Stimulated activated naive B cell treated with anti-CD40 and anti-IgM and Interleukin-4, amounts not matched to agents 10 μg/mL and 1 μg/mL and 100 μg/mL, for 72 hours (primary cell): ENCODE data around the gene SLK.

Experiments
- ATAC-seq, 2 donors: fragments of 150-1000 bp; cut with Tn5 transposase; replicated peaks; 2 replicates each; pipeline ENCODE4 v1.10.0; 2021; ENCODE audit warnings: moderate library complexity in 1 of 2
- DNase-seq: peaks from one replicate; pipeline ENCODE4 v3.0.0; 2021
- H3K27ac Mint-ChIP-seq: one replicate; pipeline ENCODE4 v1.8.0; 2022; ENCODE audit warnings: mild to moderate bottlenecking, mixed read lengths
- H3K27me3 Mint-ChIP-seq, 2 donors: one replicate each; pipeline ENCODE4 v1.8.0; 2022; ENCODE audit warnings: mixed read lengths in 2 of 2
- H3K36me3 Mint-ChIP-seq, 2 donors: one replicate each; pipeline ENCODE4 v1.8.0; 2022; ENCODE audit warnings: mixed read lengths in 2 of 2, mild to moderate bottlenecking in 1 of 2
- H3K4me1 Mint-ChIP-seq, 2 donors: one replicate each; pipeline ENCODE4 v1.8.0; 2022; ENCODE audit warnings: mixed read lengths in 2 of 2, mild to moderate bottlenecking in 1 of 2
- H3K4me3 Mint-ChIP-seq, 2 donors: one replicate each; pipeline ENCODE4 v1.8.0; 2022; ENCODE audit warnings: mild to moderate bottlenecking in 2 of 2, mixed read lengths in 2 of 2, moderate library complexity in 1 of 2
- H3K9me3 Mint-ChIP-seq, 2 donors: one replicate each; pipeline ENCODE4 v1.8.0; 2022; ENCODE audit warnings: mixed read lengths in 2 of 2, mild to moderate bottlenecking in 1 of 2

The SLK gene

DNA sequence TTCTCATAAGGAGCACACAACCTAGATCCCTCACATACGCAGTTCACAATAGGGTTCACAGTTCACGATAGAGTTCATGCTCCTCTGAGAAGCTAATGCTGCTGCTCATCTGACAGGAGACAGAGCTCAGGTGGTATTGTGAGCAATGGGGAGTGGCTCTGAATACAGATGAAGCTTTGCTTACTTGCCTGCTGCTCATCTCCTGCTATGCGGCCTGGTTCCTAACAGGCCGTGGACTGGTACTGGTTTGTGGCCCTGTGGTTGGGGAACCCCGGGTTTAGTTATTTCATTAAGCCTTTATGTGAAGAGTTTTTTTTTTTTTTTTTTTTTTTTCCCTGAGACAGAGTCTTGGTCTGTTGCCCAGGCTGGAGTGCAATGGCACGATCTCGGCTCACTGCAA, 19.4 kb downstream of the SLK start:
- Mint-ChIP-seq H3K27ac (peak overlapping the region; percentile 37), H3K9me3 (no peaks in the 10 kb centered on the region), H3K4me1 (peaks cover 26 to 33% of the 10 kb centered on the region in 2 donors), H3K4me3 (no peak overlapping the region), H3K36me3 (peaks cover 0 to under 1% of the 10 kb centered on the region in 2 donors), H3K27me3 (no peaks in the 10 kb centered on the region)
- ATAC-seq (peak; percentile 78 to 86), DNase-seq (no peak)

DNA sequence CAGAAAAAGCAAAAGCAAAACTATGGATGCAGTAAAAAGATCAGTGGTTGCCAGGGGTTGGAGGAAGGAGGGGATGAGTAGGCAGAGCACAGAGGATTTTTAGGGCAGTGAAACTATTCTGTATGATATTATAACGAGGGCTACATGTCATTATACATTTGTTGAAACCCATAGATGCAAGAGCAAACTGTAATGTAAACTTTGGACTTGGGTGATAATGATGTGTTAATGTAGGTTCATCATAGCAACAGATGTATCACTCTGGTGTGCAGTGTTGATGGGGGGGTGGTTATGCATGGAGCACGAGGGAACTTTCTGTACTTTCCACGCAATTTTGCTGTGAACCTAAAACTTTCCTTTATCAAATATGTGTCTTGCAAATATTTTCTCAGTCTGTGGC, 23.2 kb downstream of the SLK start:
- Mint-ChIP-seq H3K36me3 (peaks cover 9 to 16% of the 10 kb centered on the region in 2 donors), H3K27ac (no peak overlapping the region), H3K4me3 (no peak overlapping the region), H3K9me3 (no peaks in the 10 kb centered on the region), H3K4me1 (peaks cover 12 to 13% of the 10 kb centered on the region in 2 donors), H3K27me3 (no peaks in the 10 kb centered on the region)
- no peak for DNase-seq
- ATAC-seq, result no peak

DNA sequence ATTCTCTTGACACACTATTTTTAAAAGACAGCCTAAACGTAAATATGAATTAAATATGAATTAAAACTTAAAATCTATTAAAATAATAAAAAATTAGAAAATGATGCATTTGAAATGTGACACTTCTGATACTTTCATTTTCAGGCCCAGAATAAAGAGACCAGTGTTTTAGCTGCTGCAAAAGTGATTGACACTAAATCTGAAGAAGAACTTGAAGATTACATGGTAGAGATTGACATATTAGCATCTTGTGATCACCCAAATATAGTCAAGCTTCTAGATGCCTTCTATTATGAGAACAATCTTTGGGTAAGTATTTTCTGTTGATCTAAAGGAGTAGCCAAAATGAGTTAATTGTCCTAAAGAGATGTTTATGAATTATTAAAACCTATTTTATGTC, 23.6 kb downstream of the SLK start:
- H3K4me3 Mint-ChIP-seq, result no peak overlapping the region
- peaks cover 12 to 13% of the 10 kb centered on the region in 2 donors for H3K4me1 Mint-ChIP-seq
- H3K36me3 Mint-ChIP-seq, result peaks cover 9 to 18% of the 10 kb centered on the region in 2 donors
- DNase-seq (no peak), ATAC-seq (no peak)
- H3K27me3 Mint-ChIP-seq, result no peaks in the 10 kb centered on the region
- no peak overlapping the region for H3K27ac Mint-ChIP-seq
- no peaks in the 10 kb centered on the region for H3K9me3 Mint-ChIP-seq

DNA sequence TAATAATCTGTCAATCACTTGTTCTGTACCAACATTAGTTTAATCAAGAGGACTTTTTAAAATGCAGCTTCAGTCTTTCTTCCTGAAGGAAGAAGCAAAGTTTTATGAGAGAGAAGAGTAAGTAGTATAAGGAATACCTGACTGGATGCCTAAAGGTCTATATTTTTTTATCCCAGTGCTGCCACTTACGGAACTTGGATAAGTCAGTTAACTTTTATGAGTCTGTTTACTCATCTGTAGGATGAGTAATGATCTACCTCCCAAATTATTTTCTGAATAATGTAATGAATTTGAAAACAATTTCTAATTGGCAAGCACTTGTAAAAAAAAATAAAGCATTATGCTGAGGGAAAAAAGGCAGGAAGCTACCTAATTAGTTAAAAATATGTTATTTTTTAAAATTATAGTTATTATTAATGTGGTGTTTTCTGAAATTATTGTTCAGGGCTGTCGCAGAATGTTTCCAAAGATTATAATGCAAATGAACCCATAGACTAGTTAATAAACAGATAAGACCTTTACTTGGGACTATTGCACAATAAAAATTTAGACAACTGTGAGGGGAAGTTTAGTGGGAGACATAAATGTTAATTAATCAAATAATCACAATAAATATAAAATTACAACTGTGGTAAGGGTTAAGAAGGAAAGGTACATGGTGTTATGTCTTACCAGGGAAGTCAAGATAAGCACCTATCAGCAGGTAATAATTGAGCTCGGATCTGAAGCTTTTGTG, 24.6 kb downstream of the SLK start:
- Mint-ChIP-seq H3K27ac (no peak overlapping the region), H3K36me3 (peaks cover 11 to 19% of the 10 kb centered on the region in 2 donors), H3K4me3 (no peak overlapping the region)

DNA sequence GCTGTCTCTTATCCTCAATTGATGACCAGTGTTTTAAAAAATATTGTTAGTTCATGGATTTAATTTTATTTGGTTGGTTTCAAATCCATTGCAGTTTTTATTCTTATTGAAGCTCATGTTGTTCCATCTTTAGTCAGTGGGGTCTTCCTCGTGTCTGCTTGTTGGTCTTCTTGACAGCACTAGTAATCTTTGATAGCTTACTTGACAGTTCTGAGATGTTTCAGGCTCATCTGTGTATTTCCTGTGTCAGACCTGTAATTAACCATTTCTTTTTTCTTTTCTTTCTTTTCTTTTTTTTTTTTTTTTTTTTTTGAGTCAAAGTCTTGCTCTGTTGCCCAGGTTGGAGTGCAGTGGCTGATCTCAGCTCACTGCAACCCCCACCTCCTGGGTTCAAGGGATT, 28.2 kb downstream of the SLK start:
- Mint-ChIP-seq H3K4me1 (peaks cover 0 to under 1% of the 10 kb centered on the region in 2 donors), H3K9me3 (no peaks in the 10 kb centered on the region), H3K27ac (no peak overlapping the region), H3K36me3 (peaks cover 15 to 31% of the 10 kb centered on the region in 2 donors), H3K4me3 (no peak overlapping the region), H3K27me3 (no peaks in the 10 kb centered on the region)
- DNase-seq (no peak), ATAC-seq (no peak)

More for the DNA sequence above, 24.6 kb downstream of the SLK start:
- Mint-ChIP-seq H3K27me3 (no peaks in the 10 kb centered on the region), H3K4me1 (peaks cover 8 to 9% of the 10 kb centered on the region in 2 donors), H3K9me3 (no peaks in the 10 kb centered on the region)
- ATAC-seq (no peak), DNase-seq (no peak)

DNA sequence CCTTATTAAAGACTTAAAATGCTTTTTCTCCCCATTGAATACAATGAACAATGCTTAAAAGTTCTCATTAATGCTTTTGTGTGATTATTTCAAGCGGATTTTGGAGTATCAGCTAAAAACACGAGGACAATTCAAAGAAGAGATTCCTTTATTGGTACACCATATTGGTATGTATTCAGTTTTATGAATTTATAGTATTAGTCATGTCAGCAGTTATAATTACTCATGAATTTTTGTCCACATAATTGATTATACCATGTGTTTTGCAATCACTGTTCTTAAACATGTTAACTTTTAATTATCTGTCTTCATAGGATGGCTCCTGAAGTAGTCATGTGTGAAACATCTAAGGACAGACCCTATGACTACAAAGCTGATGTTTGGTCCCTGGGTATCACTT, 31.9 kb downstream of the SLK start:
- Mint-ChIP-seq H3K4me1 (no peaks in the 10 kb centered on the region), H3K9me3 (no peaks in the 10 kb centered on the region), H3K36me3 (peaks cover 19 to 43% of the 10 kb centered on the region in 2 donors), H3K27ac (no peak overlapping the region), H3K27me3 (no peaks in the 10 kb centered on the region), H3K4me3 (no peak overlapping the region)
- ATAC-seq (no peak), DNase-seq (no peak)

DNA sequence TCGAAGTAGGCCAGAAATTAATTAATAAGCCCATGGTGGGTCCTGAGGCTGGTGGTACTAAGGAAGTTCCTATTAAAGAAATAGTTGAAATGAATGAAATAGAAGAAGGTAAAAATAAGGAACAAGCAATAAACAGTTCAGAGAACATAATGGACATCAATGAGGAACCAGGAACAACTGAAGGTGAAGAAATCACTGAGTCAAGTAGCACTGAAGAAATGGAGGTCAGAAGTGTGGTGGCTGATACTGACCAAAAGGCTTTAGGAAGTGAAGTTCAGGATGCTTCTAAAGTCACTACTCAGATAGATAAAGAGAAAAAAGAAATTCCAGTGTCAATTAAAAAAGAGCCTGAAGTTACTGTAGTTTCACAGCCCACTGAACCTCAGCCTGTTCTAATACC, 36.0 kb downstream of the SLK start:
- Mint-ChIP-seq H3K27me3 (no peaks in the 10 kb centered on the region), H3K36me3 (peaks cover 15 to 30% of the 10 kb centered on the region in 2 donors), H3K9me3 (no peaks in the 10 kb centered on the region), H3K4me1 (no peaks in the 10 kb centered on the region), H3K4me3 (no peak overlapping the region), H3K27ac (no peak overlapping the region)
- ATAC-seq (no peak), DNase-seq (no peak)

DNA sequence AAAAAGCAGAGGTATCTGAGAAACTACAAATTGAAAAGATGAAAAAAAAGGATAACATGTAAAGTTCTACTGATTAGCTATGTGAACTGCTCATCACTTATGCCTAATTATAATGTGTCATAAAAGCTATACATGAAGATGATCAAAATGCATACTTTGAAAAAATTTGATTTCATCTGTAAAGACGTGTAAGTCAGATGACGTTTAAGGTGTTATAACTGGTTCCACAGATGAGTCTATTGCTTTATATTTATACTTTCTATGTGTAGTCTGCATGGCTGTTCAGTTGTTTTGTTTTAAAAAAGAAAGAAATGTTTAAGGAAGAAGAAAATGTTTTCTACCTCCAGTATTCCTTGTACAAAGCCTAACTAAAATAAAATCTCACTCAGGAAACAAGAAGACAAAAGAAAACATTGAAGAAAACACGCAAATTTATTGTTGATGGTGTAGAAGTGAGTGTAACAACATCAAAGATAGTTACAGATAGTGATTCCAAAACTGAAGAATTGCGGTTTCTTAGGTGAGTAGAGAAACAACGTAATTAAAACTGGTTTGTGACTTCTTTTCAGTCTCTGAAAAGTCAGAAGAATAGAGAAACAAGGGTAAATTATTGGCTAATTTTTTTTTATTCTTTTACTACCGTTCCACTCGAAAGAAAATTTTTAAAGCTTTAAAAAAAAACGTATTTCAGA, 38.4 kb downstream of the SLK start:
- no peaks in the 10 kb centered on the region for H3K4me1 Mint-ChIP-seq
- DNase-seq (no peak), ATAC-seq (no peak)
- no peaks in the 10 kb centered on the region for H3K9me3 Mint-ChIP-seq
- no peaks in the 10 kb centered on the region for H3K27me3 Mint-ChIP-seq
- H3K27ac Mint-ChIP-seq, result no peak overlapping the region
- H3K36me3 Mint-ChIP-seq, result peaks cover 16 to 29% of the 10 kb centered on the region in 2 donors
- H3K4me3 Mint-ChIP-seq, result no peak overlapping the region

DNA sequence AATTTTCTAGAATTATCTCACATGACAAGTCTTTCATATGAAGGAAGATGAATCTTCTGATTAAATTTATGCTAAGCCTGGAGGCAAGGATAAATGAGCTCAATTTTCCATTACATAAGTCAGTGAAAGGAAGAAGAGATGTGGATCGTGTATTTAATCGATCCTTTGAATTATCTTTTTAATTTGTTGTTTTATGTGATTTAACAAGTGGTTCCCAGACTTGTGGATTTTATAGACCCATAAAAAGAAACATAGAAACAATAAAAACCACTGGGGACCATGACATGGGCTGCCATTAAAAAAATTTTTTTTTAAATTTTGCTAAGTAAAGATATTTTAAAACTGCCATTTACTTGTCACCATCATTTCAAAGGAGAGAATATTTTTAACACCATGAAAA, 45.0 kb downstream of the SLK start:
- Mint-ChIP-seq H3K4me1 (no peaks in the 10 kb centered on the region), H3K27ac (no peak overlapping the region), H3K36me3 (peaks cover 7 to 10% of the 10 kb centered on the region in 2 donors), H3K9me3 (no peaks in the 10 kb centered on the region), H3K4me3 (no peak overlapping the region), H3K27me3 (no peaks in the 10 kb centered on the region)
- DNase-seq, result no peak
- ATAC-seq, result no peak

DNA sequence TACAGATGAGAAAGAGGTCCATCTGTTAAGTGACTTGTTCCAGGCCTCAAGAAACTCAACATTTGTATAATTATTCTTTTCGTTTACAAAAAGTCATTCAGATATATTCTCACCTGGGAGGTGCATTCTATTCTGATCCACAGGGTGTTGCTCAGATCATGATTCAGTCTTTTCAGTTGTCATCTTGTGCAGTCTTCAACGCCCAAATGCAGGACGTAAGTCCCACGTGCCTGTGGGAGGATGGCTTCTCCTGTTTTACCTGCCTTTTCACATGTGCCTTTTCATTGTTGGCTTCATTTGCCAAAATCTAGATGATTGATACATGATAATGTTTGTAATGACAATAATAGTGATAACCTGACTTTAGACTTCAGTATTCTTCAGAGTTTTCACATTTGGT, 46.5 kb downstream of the SLK start:
- Mint-ChIP-seq H3K27ac (no peak overlapping the region), H3K36me3 (peaks cover 6 to 10% of the 10 kb centered on the region in 2 donors), H3K4me3 (no peak overlapping the region), H3K27me3 (no peaks in the 10 kb centered on the region), H3K4me1 (no peaks in the 10 kb centered on the region), H3K9me3 (no peaks in the 10 kb centered on the region)
- ATAC-seq, result no peak
- DNase-seq, result no peak

DNA sequence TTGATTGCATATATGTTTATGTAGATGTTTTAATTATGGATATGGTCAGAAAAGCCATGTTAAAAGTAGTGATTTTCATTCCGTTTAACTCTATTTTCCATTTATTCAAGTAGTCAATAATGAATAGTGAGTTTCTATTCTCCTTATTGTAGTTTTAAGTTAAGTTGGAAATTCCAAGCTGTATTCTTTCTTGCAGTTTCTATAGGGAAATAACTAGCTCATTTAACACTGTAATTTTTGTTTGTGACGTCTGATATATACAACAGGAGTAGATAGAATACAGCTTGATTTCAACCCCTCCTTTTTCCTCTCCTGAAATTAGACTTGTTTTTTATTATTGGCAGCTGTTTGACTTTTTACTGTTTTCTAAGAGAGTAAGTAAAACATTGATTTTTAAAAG, 47.2 kb downstream of the SLK start:
- no peak overlapping the region for H3K27ac Mint-ChIP-seq
- peaks cover 7 to 11% of the 10 kb centered on the region in 2 donors for H3K36me3 Mint-ChIP-seq
- H3K27me3 Mint-ChIP-seq, result no peaks in the 10 kb centered on the region

DNA sequence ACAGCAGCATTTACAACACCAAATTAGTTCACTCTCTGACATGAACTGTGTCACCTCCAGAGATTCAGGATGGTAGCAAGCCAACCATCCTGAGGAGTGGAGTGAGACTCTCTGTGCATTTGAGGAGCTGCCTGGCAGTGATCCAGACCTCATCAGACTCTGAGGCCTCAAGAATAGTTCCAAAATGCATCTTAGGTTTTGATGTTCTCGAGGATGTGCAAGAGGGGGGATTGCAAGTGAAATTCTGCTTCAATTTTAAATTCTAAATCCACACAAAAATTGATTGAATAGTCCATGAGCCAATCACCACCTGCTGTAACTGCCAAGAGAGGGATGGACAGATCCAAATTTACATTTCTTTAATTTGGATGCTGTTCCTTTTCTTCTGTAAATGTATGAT, 49.7 kb downstream of the SLK start:
- ATAC-seq (no peak), DNase-seq (no peak)
- no peak overlapping the region for H3K27ac Mint-ChIP-seq
- H3K4me3 Mint-ChIP-seq, result no peak overlapping the region
- no peaks in the 10 kb centered on the region for H3K9me3 Mint-ChIP-seq
- peaks cover 11 to 21% of the 10 kb centered on the region in 2 donors for H3K36me3 Mint-ChIP-seq
- no peaks in the 10 kb centered on the region for H3K27me3 Mint-ChIP-seq
- H3K4me1 Mint-ChIP-seq, result no peaks in the 10 kb centered on the region

More for the DNA sequence above, 47.2 kb downstream of the SLK start:
- H3K4me1 Mint-ChIP-seq, result no peaks in the 10 kb centered on the region
- ATAC-seq, result no peak
- no peak for DNase-seq
- no peaks in the 10 kb centered on the region for H3K9me3 Mint-ChIP-seq
- no peak overlapping the region for H3K4me3 Mint-ChIP-seq

DNA sequence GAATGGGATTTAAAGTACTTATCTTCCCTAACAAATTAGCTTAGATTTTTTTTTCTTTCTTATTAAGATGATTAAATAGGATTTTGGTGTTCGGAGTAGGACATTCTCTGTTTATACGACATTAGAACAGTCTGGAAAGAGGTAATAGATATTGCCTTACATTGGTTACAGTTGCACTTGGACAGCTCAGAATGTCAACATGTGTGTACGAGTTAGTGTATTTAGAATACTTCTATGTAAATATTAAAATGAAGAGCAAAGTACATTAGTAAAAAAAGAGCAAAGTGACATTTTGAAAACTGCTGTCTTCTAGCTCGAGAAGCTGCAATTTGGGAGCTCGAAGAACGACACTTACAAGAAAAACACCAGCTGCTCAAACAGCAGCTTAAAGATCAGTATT, 51.5 kb downstream of the SLK start:
- Mint-ChIP-seq H3K27ac (no peak overlapping the region), H3K4me3 (no peak overlapping the region), H3K27me3 (no peaks in the 10 kb centered on the region), H3K36me3 (peaks cover 19 to 33% of the 10 kb centered on the region in 2 donors), H3K9me3 (no peaks in the 10 kb centered on the region), H3K4me1 (no peaks in the 10 kb centered on the region)
- no peak for ATAC-seq
- no peak for DNase-seq

DNA sequence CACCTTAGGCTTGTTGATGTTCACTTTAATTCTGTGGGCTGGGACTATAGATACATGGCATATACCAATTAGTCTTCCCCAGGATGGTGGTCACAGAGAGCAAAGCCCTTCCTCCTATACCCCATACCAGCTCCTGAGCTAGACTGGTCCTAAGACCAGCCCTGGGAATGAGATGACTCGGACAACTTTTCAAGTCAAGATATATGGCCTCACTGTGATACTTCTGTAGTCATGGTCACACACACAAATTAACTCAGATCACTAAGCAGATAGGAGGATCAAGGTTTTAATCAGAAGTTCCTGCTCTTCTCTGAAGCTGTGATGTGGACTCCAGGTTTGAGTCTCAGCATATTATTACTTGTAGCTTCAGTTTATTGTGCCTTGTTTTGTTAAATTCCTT, 53.1 kb downstream of the SLK start:
- DNase-seq (no peak), ATAC-seq (no peak)
- no peaks in the 10 kb centered on the region for H3K4me1 Mint-ChIP-seq
- H3K27me3 Mint-ChIP-seq, result no peaks in the 10 kb centered on the region
- peaks cover 30 to 44% of the 10 kb centered on the region in 2 donors for H3K36me3 Mint-ChIP-seq
- H3K27ac Mint-ChIP-seq, result no peak overlapping the region
- no peak overlapping the region for H3K4me3 Mint-ChIP-seq
- no peaks in the 10 kb centered on the region for H3K9me3 Mint-ChIP-seq

DNA sequence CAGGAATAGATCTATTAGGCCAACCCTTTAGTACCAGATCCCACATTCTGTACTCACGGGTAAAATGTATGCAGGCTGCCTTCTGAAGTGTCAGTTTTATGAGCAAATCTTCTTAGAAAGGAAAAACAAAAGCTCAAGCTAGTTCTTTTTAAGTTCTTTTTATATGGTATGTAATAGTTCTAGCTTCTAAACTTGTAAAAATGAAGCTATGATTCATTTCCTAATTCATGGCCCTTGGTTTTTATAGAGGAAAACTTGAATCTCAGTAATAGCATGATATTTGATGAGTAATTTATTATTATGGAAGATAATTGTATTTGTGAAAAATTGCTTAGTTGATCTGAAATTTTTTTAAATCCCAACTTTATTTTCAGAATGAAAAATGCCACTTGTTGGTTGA, 54.3 kb downstream of the SLK start:
- Mint-ChIP-seq H3K27ac (no peak overlapping the region), H3K4me3 (no peak overlapping the region), H3K9me3 (no peaks in the 10 kb centered on the region), H3K36me3 (peaks cover 30 to 47% of the 10 kb centered on the region in 2 donors), H3K27me3 (no peaks in the 10 kb centered on the region), H3K4me1 (no peaks in the 10 kb centered on the region)
- DNase-seq (no peak), ATAC-seq (no peak)
